ENCODE results near the gene CYS1.

- TF ChIP-seq CTCF (IDR thresholded peaks at IDR 0.05) (no peak), POLR2A (IDR thresholded peaks at IDR 0.05) (no peak)
Observed at GRCh38 chr2:10085668-10086059, 5.5 kb upstream of the CYS1 start.
